Brain pericyte (primary cell): Measurements from ENCODE around the gene FRRS1L.

Experiments used
- DNase-seq: peaks from one replicate; pipeline ENCODE4 v3.0.0-alpha.2; 2012; ENCODE audit warnings: low read depth, low spot score

The FRRS1L gene

DNA sequence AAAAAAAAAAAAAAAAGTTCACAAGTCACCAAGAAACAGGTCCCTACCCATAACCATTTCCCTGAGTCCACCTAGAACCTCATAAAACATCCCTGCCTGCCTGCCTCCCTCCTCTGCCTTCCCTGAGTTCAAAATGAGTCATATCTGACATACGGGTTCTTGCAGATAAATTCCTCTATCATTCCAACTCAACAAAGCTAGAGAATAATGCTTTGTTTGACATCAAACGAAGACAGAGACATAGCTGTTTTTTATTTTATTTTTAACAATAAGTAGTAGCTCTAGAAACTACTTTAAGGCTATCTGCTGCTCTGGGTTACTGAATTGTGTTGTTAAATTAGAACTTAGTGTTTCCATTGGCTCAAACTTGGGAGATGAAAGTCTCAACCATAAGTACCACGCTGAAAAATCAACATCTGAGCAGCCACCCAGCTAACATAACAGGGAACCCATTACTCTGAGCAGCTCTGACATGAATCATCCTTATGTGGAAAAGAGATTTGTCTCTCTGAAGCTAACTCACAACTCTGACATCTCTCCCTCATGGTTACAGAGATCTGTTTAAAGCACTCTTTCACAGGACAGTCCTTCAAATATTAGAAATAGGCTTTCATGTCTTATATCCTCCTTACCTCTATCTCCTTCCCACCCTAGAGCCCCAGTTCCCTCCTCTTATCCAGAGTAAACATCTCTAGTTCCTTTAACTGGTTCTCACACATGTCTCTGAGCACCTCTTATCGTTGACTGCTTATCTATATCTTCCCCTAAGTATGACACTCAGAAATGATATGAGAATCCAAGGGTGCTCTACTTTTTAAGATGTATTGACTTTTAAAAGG, 59.4 kb downstream of the FRRS1L start:
- DNase-seq: peak; percentile 61

DNA sequence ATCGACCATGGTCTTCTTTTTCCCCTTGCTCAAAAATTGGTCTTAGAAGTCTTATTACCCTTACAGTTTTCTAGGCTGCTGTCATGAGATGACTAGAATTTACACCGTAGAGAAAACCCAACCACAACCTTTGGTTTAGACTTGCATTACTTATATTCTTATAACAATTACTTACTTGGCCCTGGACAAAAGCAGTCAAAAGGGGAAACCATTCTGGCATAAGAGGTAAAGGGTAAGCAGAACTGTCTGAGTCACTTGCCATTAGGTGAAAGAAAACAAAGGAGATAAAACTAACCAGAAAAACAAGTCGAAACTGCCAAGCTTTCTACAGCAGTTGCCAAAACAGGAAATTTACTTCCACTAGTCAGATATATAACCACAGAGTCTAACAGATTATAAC, 65.2 kb downstream of the FRRS1L start:
- DNase-seq: no peak

DNA sequence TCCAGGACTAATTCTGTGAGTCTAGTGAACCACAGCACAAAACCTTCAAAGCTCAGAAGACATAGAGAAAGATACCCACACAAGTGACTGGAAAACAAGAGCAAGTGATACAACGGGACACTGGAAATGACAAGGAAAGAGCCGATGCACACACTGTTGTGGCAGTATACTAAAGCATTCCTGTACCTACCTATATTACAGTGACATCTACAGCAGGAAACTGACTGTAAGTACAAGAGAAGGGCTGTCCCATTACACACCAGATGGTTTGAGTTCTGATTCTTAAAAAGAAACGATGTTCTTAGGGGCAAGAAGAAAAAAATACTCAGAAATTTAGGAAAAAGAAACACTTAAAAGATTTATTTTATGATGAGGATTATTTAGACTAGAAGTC, 65.8 kb downstream of the FRRS1L start:
- no peak for DNase-seq

DNA sequence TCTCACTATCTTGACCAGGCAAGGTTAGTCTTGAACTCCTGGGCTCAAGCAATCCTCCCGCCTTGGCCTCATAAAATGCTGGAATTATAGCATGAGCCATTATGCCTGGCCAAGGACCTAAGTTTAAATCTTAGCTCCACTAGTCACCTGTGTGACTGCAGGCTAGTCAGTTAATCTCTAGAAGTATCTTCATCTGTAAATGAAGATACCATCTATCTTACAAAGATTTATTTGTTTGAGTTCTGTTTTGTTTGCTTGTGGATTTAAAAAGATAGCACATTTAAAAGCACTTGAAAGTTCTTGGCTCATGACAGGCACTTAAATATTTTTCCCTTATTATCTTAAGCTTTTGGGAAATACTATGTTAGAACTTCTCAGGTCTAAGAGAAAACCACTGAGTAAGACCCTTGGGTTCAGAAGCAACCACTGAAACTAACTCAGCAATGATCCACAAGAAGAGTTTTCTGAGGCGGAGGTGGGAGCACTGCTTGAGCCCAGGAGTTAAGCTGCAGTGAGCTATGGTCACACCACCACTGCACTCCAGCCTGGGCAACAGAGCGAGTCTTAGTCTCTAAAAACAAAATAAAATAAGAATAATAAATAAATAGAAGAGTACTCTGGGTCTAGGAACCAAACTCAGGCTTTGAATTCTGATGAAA, 66.4 kb downstream of the FRRS1L start:
- no peak for DNase-seq

DNA sequence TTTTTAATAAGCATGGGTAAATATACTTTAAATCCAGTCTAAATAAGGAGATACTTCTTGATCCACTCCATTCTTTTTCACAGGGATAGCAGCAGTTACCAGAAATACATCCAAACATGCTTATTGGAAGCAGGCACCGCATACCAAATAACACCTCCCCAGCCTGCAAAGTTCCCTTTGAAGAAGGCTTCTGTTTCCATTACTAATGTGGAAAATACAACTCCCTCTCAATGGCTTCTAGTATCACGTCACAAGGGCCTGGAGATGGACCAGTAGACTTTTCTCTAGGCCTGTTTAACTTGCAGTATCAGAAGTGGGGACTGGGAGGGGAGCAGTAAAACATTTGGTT, 68.1 kb downstream of the FRRS1L start:
- no peak for DNase-seq

DNA sequence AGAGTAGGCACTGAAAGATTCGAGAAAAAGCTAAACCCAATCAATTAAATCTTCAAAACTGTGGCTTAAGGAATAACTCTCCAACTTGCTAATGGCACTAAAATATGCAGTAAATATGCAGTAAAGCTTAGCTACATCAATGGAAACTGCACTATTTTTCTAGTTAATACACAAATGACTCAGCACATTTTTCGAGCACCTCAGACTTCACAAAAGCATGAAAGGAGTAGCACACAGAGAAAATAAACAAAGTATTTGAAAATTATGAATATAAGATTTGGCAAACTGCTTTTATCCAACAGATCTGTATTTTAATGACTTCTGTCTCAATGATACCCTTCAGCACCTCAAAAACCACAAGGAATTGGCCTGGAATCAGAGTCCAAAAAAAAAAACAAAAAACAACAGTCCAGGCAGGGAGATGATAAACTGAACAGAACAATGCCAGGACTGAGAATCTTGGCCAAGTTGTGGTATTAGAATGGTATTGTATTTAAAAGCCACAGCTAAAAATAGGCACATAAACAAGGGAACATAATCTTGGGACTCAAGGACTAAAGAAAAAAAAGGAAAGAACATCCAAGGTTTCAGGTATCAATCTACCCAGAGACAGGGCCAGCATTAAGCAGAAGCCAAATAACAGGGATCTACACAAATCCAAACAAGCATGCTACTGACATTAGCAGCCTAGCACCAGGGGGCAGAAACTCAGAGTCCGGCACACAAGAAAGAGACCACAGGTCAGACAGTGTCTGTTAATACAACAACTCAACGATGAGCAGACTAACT, 68.7 kb downstream of the FRRS1L start:
- DNase-seq: peak; percentile 80

DNA sequence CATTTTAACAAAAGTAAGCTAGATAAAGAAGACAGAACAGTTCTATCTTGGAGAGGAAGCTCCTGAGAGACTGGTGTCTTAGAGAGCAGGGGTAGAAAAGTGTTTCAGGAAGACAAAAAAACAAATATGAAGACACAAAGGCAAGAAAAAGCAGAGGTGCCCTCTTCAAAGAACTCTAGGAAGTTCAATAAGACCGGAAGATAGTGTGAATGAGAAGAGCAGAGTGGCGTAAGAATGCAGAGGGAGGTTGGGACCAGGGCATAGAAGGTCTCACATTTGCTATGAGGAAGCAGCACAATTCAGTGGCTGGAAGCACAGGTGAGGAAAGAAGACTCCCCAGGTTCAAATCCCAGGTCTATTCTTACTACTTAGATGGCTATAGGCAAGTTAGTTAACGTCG, 69.9 kb downstream of the FRRS1L start:
- no peak for DNase-seq

DNA sequence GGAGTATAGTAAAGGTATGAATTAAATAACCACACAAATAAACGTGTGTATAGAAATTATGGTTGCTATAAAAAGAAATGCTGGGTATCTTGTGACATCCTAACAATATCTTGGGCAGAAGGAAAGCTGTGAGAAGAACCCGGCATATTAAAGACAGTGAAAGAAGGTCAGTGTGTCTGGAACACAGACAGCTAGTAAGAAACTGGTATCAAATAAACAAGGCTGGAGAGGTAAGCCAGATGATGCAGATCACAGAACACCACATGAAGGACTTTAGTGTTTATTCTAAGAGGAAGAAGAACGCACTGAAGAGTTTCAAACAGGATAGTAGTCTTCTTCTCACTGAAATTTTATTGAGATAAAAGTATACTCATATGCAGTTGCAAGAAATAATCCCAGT, 71.7 kb downstream of the FRRS1L start:
- no peak for DNase-seq

DNA sequence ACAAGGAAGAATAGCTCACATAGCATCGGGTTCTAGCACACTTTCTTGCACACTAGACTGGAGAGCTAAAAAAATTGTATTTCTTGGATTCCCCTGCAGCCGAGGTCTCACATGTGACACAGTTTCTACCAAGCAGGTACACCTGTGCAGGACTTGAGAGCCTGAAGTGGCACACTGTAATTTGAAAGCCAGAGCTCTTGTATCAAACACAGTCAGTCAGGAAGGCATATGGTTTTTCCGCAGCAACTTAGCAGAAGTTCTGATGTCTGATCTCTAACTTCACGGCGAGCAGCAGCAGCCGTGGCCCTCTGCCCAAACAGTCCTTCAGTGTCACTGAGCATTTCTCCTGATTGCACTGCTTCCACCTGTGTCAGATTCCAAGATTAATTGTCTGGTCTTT, 72.8 kb downstream of the FRRS1L start:
- no peak for DNase-seq

DNA sequence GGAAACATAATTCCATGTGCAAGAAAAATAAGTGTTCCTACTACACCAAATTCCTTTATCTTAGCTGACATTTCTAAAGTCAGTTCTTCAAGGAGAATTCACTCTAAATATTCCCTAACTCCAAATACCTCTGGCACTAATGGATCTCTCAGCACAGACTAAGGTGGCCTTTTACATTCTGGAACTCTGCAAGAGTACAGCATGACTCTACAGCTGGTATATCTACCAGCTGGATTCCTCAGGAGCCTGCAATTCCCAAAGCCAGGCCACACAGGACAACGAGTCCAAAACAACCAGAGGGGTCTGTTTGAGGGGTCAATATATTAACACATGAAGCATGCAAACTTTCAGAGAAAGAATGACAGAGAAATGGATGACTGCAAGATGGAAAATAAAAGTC, 74.5 kb downstream of the FRRS1L start:
- DNase-seq: no peak

DNA sequence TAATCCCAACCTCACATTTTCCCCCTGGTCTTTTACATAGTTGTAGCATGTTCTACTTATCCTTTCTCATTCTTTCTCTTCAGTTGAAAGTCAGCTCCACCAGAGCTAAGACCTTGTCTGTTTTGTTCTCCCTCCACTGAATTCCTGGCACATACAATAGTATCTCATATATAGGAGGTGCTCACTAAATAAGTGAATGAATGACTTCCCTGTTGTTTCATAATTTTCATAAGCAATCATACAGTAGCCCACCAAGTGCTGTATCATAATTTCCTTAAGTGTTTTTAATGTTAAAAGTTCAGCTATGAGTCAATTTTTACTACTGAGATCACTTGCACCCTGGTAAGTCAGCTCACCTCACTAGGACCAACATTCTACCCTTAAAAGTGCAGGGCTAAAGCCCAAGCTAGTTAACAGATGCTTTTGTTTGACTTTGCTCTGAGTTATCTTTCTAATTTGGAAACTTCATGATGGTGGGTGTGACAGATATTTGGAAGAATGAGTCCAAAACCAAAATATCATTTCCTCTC, 74.9 kb downstream of the FRRS1L start:
- DNase-seq: no peak

DNA sequence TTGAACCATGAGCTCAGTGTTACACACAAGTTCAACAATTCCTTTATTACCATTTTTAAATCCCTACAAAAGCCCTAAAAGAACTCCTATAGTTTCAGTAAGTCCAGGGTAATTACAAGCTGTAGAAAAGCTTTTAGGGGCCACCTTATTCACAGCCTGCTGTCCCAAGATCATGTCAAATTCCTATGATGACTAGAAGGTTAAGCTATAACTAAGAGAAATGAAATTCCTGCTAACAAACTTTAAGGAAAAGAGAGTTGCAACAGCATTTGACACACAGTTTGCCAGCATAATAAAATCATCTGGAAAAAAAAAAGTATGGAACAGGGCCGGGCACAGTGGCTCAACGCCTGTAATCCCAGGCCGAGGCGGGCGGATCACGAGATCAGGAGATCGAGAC, 78.8 kb downstream of the FRRS1L start:
- DNase-seq: no peak

DNA sequence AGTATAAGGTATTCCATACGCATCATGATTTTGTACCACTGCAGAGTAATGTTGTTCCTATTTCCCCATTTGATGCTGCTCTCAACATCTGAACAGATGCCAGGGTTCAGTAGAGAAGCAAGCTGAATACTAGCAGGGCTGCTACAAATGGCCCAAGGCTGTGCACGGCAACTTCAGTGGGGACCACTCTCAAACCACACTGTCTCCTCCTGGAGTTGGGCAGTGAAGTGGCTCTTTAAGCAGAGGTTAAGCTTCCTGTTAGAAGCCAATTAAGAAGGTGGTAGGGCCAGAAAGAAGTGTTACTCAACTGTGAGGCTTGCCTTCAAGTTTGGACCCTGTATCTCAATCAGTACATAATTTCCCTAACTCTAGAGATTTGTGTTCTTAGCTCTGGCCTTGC, 79.3 kb downstream of the FRRS1L start:
- DNase-seq: no peak

DNA sequence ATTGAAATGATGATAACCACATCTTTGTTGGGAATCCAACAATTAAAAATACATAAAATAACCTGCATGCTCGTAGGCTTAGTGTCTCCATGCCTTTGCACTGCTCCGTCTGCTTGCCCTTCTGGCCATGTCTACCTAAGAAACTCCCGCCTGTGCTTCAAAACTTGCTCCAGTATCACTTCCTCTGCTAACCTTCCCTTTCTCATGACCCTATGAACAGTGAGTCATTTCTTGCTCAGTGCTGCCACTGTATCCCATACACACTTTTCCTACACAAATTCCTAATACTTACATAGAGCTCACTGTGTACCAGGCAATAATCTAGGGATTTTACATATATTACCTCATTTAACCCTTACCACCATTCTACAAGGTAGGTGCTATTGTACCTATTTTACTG, 80.8 kb downstream of the FRRS1L start:
- no peak for DNase-seq

DNA sequence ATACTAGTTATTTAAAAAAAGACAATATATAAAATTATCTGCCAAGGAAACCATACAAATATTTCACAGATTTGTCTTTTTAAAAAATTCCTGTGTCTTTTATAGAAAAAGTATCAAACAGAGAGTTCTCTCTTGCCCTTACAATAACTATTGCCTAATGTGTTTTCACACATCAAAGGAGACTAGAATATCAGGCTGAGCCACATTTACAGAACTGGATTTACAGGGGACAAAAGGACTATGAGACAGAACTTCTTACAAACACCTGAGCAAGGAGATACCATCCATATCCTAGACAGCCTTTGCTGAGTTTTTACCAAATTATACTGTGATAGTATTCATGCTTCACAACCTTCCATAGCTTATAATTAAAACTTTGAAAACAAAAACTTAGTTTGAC, 81.5 kb downstream of the FRRS1L start:
- no peak for DNase-seq

DNA sequence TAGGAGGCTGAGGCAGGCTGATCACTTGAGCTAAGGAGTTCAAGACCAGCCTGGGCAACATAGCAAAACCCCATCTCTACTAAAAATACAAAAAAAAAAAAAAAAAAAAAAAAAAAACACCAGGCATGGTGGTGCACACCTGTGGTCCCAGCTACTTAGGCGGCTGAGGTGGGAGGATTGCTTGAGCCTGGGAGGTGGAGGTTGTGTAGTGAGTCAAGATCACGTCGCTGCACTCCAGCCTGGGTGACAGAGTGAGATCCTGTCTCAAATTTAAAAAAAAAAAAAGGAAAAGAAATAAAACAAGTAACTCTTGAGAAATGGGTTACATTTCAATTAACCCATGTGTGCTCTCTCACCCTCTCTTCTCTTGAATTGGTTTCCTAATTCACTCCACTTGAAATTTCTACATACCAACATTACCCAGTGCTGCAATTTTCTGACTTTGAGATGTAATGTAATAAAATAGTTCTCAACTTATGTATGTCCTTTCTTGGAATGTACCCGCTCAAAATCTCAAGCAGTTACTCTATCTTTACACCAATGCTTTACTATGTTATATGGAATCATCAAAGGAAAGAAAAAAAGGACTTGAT, 83.1 kb downstream of the FRRS1L start:
- no peak for DNase-seq

DNA sequence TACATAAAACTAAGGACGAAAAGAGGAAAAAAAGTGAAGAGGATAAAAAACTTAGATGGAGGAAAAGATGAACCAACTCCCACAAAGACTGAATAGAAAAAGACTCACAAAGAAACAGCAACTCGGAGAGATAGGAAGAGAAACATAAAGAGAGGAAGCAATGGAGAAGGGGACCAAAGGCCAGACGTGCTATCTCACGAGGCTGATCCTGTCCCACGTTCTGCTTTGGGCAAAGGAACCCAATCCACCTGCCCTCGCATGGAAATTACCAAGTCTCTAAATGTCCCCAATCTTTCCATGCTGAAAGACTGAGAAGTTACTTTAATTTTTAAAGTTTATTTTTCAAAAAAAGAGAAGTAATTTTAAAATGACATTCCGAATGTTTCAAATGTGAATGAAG, 83.9 kb downstream of the FRRS1L start:
- DNase-seq: no peak

DNA sequence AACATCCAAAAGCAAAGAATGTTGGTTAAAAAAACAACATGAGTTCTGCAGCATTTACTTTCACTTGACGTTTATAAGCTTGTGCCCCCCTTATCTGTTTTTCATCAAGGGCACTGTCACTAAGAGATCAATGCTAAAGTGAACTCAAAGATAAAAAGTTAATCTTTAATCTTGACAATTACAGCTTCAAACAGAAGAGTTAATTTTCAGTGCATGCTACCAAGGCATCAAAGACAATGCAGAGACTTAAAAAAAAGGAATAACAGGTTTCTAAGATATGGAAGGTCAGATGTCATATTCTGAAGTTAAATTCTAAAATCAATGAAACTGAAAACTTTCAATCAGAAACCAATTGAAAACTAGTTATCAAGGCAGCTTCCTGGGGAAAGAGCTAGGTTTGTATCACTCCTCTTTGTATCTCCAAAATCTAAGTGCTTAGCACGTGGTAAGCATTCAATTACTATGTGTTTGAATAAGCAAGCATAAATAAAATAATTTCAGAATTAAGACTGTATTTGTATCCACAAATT, 84.9 kb downstream of the FRRS1L start:
- no peak for DNase-seq
